K562 (cell line): Measurements from ENCODE around the gene MARK4.
"Not testable (repeated sequence)": the region's sequence is repeated elsewhere in the genome, so short reads cannot be mapped to it uniquely, and the experiment has no call there.

Experiments
- EZH2 ChIP-seq: IDR thresholded peaks from 2 replicates; pipeline ENCODE4 v1.6.1; 2012; ENCODE audit warnings: low read depth, mild to moderate bottlenecking, inconsistent platforms, low read length, borderline replicate concordance
- RB1 ChIP-seq: fragments of 450-650 bp; IDR thresholded peaks from 2 replicates; pipeline ENCODE4 v1.6.1; 2017; ENCODE audit warnings: low read depth, mild to moderate bottlenecking
- SREBF2 ChIP-seq: sonication (generic); formaldehyde crosslinking; IDR thresholded peaks from 2 replicates; pipeline ENCODE4 v1.4.0; 2020; ENCODE audit warnings: mild to moderate bottlenecking, missing genetic modification reagents
- ZFP36 ChIP-seq: fragments of 150-350 bp; IDR thresholded peaks from 2 replicates; pipeline ENCODE4 v1.6.1; 2018; ENCODE audit warnings: low read length, low read depth; ENCODE audit not compliant: partially characterized antibody
- TF ChIP-seq, protein P1 (sequence below): sonication (generic); formaldehyde crosslinking; IDR thresholded peaks from 2 replicates; pipeline ENCODE4 v1.5.0; 2020; ENCODE audit warnings: missing genetic modification reagents
- TF ChIP-seq, protein P2 (sequence below), 3 experiments: IDR thresholded peaks in 2 of 3; conservative IDR thresholded peaks in 1 of 3; 2 replicates each; pipeline ENCODE4 v1.5.1; 2011 to 2012; ENCODE audit warnings: low read length in 3 of 3, mild to moderate bottlenecking in 3 of 3, control low read depth in 2 of 3, improper control_type of control experiment in 1 of 3, inconsistent platforms in 1 of 3, low read depth in 1 of 3, mixed read lengths in 1 of 3, moderate library complexity in 1 of 3; ENCODE audit not compliant: insufficient read depth in 2 of 3

DNA sequence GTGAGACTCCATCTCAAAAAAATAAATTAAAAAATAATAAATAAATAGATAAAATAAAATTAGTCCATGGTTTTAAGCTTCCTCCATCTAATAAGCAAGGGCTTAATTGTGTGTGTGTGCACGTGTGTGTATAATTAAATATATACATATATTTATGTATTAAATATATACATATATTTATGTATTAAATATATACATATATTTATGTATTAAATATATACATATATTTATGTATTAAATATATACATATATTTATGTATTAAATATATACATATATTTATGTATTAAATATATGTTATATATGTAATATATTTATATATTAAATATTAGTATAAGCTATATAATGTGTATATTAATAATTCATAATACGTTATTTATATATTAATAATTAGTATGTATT is 22.0 kb upstream of the MARK4 start:
- TF ChIP-seq, protein P1, sequence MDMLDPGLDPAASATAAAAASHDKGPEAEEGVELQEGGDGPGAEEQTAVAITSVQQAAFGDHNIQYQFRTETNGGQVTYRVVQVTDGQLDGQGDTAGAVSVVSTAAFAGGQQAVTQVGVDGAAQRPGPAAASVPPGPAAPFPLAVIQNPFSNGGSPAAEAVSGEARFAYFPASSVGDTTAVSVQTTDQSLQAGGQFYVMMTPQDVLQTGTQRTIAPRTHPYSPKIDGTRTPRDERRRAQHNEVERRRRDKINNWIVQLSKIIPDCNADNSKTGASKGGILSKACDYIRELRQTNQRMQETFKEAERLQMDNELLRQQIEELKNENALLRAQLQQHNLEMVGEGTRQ (CRISPR knock-in tag) = not testable (repeated sequence)
- not testable (repeated sequence) for TF ChIP-seq EZH2, SREBF2, RB1, ZFP36
- TF ChIP-seq, protein P2, sequence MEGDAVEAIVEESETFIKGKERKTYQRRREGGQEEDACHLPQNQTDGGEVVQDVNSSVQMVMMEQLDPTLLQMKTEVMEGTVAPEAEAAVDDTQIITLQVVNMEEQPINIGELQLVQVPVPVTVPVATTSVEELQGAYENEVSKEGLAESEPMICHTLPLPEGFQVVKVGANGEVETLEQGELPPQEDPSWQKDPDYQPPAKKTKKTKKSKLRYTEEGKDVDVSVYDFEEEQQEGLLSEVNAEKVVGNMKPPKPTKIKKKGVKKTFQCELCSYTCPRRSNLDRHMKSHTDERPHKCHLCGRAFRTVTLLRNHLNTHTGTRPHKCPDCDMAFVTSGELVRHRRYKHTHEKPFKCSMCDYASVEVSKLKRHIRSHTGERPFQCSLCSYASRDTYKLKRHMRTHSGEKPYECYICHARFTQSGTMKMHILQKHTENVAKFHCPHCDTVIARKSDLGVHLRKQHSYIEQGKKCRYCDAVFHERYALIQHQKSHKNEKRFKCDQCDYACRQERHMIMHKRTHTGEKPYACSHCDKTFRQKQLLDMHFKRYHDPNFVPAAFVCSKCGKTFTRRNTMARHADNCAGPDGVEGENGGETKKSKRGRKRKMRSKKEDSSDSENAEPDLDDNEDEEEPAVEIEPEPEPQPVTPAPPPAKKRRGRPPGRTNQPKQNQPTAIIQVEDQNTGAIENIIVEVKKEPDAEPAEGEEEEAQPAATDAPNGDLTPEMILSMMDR (IDR thresholded peaks at IDR 0.05 in 2 of 3, conservative IDR thresholded peaks at IDR 0.05 in 1 of 3; ENCODE audit: insufficient read depth in 2 of 3, low read depth in 1 of 3, low read length in 3 of 3) = not testable (repeated sequence)
